Ammon's horn (tissue), 1 donor: ENCODE results near the gene CCER1.

Experiments
- DNase-seq: peaks from one replicate; pipeline ENCODE4 v3.0.0-alpha.2; 2016; ENCODE audit warnings: low spot score

Gene CCER1

DNA sequence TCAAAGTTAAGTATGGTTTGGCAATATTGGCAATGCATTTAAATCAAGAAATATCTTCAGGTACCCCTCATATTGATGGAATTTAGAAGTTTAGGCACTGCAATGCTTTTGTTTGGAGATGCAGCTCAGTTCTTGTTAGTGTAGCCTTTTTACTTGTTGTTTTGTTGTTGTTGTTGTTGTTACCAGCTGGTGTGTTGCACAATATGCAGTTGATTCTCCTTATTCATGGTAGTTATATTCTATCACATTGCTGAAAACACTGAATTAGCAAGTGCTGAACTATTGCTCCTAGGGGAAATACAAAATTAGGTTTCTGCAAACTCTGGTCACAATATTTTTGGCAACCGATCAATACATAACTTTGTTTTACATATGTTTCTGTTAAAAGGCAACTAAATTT lies 34.8 kb downstream of the CCER1 start:
- no peak for DNase-seq

DNA sequence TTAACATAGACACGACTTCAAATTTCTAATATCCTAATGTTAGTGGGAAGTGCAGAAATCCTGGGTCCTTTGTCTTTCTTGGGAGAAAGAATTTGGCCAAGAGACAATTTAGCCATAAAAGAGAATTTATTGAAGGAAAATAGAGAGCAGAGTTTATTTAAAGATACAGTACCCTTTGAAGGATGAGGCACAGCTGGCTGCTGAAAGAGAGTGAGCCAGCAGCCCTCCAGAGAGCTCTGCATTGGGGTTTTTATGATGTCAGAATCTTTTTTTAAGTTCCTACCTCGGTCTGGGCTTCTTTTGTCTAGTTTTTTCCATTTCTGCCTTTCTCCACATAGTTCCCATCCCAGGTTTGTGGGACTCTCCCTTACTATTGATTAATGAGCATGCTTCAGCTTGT lies 37.5 kb downstream of the CCER1 start:
- DNase-seq = no peak

DNA sequence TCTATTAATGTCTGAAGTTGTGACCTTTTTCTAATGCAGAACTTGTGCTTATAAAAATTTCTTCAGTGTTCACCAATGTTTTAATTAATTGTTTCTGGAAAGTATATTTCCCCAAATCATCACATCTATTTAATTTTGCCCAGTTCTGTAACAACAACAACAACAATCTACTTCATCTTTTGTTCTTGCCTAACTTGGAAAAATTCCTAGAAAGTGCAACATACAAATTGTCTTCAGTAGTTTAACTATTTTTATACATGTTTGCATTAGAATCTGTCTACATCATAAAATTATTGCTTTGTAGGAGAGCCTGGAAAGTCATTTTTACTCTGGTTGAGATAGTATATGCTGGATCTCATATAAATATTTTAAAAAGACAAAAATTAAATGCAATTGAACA lies 38.5 kb downstream of the CCER1 start:
- no peak for DNase-seq

DNA sequence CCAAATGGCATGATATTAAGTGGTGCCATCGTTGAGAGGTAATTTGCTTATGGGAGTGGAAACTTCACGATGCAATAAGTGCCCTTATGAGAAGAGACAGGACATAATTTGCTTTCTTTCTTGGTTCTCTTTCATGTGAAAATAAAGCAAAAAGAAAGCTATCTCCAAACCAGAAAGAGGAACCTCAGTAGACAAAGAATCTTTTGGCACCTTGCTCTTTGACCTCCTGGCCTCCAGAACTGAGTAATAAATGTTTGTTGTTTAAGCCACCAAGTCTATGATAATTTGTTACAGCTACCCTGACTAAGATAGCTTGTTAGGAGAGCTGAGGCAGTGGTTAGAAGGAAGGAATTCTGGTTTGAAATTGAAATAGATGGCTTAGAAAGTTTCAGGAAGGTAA lies 39.6 kb downstream of the CCER1 start:
- no peak for DNase-seq

DNA sequence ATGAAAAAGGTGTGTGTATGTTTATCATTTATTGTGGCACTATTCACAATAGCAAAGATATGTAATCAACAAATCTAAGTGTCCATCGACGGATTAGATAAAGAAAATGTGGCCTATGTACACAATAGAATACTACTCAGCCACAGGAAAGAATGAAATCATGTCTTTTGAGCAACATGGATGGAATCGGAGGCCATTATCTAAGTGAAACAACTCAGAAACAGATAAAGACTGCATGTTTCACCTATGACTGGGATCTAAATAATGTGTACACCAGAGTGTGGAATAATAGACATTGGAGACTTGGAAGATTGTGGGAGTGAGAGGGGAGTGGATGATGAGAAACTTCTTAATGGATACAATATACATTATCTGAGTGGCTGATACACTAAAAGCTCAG lies 44.0 kb downstream of the CCER1 start:
- no peak for DNase-seq

DNA sequence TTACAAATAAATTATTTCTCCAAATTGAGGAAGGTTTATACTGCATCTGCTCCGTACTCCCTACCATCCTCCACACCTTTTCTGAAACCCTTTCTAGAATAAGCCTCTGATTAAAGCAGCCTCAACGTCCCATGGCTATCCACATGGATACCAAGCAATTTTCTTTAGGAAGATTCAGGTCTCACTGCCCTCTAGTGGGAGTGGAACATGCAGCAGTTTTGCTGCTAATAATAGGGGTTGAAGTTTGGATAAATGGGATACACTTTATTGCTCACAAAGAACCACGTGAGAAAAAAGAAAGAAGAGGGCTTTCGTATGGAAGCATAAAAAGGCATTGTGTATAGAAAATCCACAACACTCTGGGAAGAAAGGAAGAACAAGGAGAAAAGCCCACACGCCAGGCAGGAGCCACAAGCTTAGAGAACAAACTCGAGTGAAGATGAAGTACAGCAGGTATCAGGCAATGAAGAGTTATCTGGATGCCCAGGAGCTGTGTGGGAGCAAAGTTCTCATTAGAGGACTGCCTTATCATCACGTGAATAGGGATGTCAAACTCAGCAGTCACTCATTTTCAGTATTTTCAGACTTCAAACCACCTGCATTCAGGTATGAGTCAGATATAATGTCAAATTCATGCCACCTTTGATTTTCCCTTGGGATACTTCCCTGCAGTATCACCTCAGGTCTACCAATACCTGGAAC lies 45.8 kb downstream of the CCER1 start:
- peak; percentile 37 for DNase-seq

DNA sequence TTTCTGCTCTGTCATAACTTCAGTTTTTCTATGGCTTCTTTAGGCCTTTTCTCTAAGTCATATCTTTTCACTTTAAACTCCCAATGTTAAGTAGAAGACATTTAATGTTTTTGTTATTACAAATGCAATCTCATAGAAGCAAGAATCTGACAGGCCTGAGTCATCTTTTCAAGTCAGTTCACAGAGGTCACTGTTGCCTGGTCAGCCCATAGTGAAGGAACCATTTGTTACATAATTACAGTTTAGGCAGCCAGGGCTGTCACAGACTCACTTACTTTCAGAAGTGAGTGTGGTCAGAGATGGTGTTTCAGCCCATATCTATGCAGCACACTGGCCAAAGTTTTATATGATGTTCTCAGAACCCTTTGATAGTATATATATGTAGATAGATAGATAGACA lies 46.5 kb downstream of the CCER1 start:
- DNase-seq = no peak

DNA sequence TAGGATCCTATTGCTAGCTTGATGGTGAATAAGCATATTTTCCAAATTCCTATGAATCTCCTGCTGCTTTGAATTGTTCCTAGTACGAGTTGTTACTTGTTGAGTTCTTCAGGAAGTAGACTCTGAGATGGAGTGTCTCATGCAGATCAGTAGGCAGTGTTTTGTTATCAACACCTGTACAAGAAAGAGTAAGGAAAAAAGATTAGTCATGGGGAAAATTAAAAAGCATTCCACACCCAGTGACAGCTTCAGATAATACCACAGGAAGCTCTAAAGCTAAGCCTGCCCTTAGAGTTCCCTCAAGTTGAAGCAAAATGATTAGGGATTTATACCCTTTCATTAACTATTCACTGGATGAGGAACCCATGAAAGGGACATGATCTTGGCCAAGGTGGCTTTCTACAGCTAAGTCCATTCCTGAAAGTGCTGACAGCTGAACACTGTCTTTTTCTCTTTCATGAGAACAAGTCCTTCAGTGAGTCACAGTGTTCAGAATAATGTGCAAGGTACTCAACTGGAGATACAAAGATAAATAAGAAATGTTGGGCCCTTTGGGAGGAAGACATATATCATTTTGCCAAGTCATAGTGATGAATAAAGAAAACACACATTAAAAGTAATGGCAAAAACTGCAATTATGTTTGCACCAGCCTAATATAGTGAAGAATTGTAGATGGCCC lies 49.1 kb downstream of the CCER1 start:
- DNase-seq = no peak

DNA sequence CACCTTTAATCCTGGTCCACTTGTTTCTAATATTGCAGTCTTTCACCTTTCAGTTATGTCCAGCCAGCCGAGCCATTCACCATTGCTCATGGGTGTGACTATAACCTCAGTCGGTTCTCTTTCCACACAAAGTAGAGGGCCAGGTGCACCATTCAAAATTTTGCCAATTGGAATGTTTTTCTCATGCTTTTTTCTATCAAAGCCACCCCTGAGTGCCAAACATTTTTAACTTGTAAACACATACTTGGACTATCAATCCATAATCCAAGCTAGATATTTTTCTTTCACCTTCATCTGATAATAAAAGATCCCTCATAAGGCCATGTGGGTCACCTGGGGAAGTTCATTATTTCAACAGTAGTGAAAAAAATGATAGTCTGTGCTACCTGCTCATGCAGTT lies 52.4 kb downstream of the CCER1 start:
- DNase-seq = no peak
